Uterus (tissue), 2 donors: ENCODE measurements around the gene BAK1.

Experiments
- POLR2A ChIP-seq, 2 donors: fragments of 450-650 bp; IDR thresholded peaks; one replicate each; pipeline ENCODE4 v1.6.1; 2016; ENCODE audit warnings: antibody characterized with exemption in 2 of 2, mild to moderate bottlenecking in 1 of 2, moderate library complexity in 1 of 2
- TF ChIP-seq, protein P1 (sequence below), 4 experiments: fragments of 200-600 bp in 2 of 4; fragments of 450-650 bp in 2 of 4; sonication (generic) in 2 of 4; IDR thresholded peaks; one replicate each; pipeline ENCODE4 v1.5.1; 2016 to 2019; ENCODE audit warnings: antibody characterized with exemption in 4 of 4, mild to moderate bottlenecking in 2 of 4, moderate library complexity in 1 of 4

DNA sequence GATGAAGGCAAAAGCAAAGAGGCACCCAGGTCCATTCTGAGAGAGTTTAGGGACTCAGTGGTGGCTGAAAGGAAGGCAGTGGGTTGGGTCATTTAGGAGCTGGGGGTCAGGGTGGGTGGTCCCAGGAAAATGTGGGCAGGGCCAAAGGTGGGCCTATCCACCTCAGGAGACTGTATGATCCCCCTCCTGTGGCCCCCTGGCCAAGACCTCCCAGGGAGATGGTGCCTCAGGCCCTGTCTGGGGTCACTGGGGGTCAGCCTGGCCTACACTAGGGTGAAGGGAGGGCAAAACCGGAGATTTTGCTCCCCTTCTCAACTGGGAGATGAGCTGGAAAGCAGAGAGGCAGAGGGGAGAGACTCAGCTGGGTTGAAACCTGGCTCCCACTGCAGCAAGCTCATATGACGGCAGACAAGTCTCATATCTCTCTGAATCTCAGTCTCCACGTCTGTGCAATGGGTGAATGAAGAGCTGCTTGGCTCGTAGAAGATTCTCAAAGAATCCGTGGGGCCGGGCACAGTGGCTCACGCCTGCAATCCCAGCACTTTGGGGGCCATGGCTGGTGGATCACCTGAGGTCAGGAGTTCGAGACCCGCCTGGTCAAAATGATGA lies 11.5 kb upstream of the BAK1 start:
- TF ChIP-seq, protein P1, sequence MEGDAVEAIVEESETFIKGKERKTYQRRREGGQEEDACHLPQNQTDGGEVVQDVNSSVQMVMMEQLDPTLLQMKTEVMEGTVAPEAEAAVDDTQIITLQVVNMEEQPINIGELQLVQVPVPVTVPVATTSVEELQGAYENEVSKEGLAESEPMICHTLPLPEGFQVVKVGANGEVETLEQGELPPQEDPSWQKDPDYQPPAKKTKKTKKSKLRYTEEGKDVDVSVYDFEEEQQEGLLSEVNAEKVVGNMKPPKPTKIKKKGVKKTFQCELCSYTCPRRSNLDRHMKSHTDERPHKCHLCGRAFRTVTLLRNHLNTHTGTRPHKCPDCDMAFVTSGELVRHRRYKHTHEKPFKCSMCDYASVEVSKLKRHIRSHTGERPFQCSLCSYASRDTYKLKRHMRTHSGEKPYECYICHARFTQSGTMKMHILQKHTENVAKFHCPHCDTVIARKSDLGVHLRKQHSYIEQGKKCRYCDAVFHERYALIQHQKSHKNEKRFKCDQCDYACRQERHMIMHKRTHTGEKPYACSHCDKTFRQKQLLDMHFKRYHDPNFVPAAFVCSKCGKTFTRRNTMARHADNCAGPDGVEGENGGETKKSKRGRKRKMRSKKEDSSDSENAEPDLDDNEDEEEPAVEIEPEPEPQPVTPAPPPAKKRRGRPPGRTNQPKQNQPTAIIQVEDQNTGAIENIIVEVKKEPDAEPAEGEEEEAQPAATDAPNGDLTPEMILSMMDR (IDR thresholded peaks at IDR 0.05), result no peak
- TF ChIP-seq POLR2A (IDR thresholded peaks at IDR 0.05), result no peak
